IPS-18c (cell line): ENCODE results near the gene FGD5.
"Not testable (repeated sequence)": the region's sequence is repeated elsewhere in the genome, so short reads cannot be mapped to it uniquely, and the experiment has no call there.

Experiments used
- H3K4me3 ChIP-seq: 2 replicates; pipeline ENCODE4 v1.7.0; 2013; ENCODE audit warnings: low read depth, mild to moderate bottlenecking, low read length, moderate library complexity; ENCODE audit not compliant: insufficient read depth
- H3K9me3 ChIP-seq: one replicate; pipeline ENCODE4 v1.6.1; 2013; ENCODE audit warnings: mild to moderate bottlenecking, low read length, moderate library complexity; ENCODE audit not compliant: control insufficient read depth, insufficient read depth

The FGD5 gene

GRCh38 chr3:14900881-14901873 lies 82.4 kb downstream of the FGD5 start:
- no peak overlapping the region for H3K4me3 ChIP-seq
- no peaks in the 10 kb centered on the region for H3K9me3 ChIP-seq

GRCh38 chr3:14902719-14903118 lies 84.0 kb downstream of the FGD5 start:
- H3K9me3 ChIP-seq: no peaks in the 10 kb centered on the region
- no peak overlapping the region for H3K4me3 ChIP-seq

- H3K9me3 ChIP-seq, H3K4me3 ChIP-seq: not testable (repeated sequence)
Observed at GRCh38 chr3:14903501-14903900, 84.7 kb downstream of the FGD5 start.

DNA sequence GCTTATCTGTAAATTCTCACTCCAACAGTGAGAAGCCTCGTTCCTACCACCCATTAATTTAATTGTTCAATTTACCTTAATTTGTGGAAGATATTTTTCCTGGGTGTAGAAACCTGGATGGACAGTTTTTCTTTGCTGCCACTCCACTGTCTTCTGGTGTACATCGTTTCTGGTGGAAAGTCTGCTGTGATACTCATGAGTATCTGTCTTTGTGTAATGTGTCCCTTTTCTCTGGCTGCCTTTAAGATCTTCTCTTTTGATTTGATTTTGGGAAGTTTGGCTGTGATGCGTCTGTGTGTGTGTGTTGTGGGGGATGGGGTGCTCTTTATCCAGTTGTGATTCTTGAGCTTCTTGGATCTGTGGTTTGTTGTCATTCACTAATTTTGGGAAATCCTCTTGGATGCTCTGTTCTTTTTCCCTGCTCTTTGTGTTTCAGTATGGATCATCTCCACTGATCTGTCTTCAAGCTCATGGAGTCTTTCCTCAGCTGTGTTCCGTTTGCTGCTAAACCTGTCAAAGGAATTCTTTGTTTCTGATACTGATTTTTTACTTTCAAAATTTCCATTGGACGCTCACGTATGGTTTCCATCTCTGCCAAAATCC lies 86.4 kb downstream of the FGD5 start:
- Histone ChIP-seq H3K4me3 (no peak overlapping the region), H3K9me3 (no peaks in the 10 kb centered on the region)

GRCh38 chr3:14906355-14906971 lies 87.7 kb downstream of the FGD5 start:
- no peak overlapping the region for H3K4me3 ChIP-seq

GRCh38 chr3:14907043-14907966 lies 88.5 kb downstream of the FGD5 start:
- no peaks in the 10 kb centered on the region for H3K9me3 ChIP-seq

More at GRCh38 chr3:14906355-14906971, 87.7 kb downstream of the FGD5 start:
- no peaks in the 10 kb centered on the region for H3K9me3 ChIP-seq

DNA sequence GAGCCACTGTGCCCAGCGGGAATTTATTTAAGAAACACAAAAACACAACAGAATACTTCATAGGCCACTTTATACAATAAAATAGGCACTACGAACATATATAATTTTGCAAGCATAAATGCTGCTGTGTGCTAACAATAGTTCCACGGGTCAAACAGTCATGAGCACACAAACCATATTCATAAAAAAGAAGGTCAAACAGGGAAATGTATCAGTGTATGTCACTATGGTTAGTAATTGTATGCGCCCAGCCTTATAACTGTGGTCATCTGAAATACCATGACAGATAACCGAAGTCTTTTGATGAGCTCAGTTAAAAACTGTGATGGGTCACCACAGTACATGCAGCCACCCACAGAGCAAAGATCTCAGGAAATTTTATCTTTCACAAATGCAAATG lies 90.5 kb downstream of the FGD5 start:
- no peaks in the 10 kb centered on the region for H3K9me3 ChIP-seq
- H3K4me3 ChIP-seq: no peak overlapping the region

More at GRCh38 chr3:14907043-14907966, 88.5 kb downstream of the FGD5 start:
- H3K4me3 ChIP-seq: no peak overlapping the region

- Histone ChIP-seq H3K4me3 (no peak overlapping the region), H3K9me3 (no peaks in the 10 kb centered on the region)
Observed at GRCh38 chr3:14911651-14912050, 92.9 kb downstream of the FGD5 start.

DNA sequence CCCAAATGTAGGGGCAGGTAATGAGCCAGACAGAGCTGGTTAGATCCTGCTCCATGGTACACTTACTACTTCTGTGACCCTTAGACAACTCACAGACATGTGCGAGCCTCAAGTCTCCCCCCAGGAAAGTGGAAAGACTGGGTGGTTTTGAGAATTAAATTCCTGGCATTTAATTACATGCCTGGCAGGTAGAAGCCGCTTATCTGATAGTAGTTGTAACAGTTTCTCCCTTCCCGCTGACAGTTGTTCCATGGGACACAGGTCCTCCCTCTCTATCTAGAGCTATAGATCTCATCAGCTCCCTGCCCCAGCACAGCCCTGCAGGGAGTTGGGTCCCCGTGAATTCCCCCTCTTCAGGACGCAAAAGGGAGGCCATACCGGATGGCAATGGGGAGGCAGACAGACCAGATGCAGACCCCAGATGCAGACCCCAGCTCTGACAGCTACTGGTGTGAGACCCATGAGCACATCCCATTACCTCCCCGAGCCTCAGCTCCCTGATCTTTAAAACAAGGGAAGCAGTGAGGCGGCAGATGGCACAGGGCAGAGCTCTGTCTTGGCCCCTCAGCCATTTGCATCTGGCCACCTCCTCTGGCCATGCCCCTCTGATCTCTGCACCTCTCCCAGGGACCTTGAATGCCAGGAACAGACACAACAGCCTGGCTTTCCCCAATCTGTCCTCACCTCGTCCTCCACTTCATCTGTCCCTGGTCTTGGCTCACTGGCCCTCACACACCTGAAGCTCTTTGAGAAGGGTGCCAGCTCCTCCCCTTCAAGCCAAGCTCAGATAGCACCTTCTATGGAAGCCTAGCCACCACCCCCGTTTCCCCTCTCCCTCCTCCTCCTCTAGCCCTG lies 94.5 kb downstream of the FGD5 start:
- Histone ChIP-seq H3K4me3 (no peak overlapping the region), H3K9me3 (no peaks in the 10 kb centered on the region)

GRCh38 chr3:14913926-14914778 lies 95.4 kb downstream of the FGD5 start:
- Histone ChIP-seq H3K9me3 (no peaks in the 10 kb centered on the region), H3K4me3 (no peak overlapping the region)

DNA sequence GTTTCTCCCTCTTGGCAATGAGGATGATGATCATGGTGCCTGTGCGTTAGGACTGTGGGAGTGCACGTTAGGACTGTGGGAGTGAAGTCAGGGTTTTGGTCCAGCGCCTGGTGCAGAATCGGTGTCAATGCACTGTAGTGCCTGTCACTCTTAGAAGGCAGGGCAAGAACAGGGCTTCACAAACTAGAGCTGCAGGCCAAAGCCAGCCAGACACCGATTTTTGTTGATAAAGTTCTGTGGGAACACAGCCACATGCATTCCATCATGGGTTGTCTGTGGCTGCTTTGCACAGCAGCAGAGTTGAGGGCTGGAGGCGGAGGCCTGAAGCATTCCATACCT lies 96.0 kb downstream of the FGD5 start:
- H3K4me3 ChIP-seq: no peak overlapping the region
- H3K9me3 ChIP-seq: no peaks in the 10 kb centered on the region

GRCh38 chr3:14915636-14916222 lies 97.0 kb downstream of the FGD5 start:
- Histone ChIP-seq H3K9me3 (no peaks in the 10 kb centered on the region), H3K4me3 (no peak overlapping the region)

DNA sequence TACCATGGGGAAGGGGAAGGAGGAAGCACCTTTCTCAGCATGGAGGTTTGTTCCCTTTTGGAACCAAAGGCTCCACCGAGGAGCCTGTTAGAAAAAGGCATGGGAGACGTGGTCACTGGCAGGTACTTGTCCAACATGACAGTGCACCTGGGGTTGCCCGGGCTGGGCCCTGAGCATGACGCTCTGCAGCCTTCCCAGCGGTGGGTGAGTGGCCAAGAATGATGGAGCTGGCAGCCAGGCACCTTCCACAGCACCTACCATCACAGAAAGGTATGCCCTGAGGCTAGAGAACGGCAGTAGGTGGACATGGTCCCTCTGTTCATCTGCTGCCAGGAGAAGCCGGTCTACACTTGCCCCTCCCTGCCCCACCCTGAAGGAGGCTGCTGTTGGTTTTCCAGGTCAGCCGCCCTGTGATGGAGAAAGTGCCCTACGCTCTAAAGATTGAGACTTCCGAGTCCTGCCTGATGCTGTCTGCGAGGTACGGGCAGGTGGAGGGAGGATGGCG lies 99.6 kb downstream of the FGD5 start:
- Histone ChIP-seq H3K9me3 (no peaks in the 10 kb centered on the region), H3K4me3 (no peak overlapping the region)

DNA sequence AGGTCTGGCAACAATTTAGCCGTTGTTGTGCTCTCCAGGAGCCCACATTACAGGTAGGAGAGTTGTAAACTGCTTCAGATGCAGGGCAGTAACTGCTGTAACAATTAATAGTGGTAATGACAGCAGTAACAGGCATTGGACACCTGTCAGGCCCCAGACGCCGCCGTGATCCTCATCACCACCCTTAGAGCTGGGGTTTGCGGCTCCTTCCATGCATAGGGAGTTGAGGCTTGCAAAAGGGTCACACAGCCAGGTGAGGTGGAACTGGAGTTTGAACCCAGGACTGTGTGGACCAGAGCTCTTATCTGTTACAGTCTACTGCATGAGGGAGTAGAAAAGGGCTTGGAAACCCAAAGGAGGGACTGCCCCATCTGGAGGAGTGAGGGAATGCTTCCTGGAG lies 101.8 kb downstream of the FGD5 start:
- Histone ChIP-seq H3K4me3 (no peak overlapping the region), H3K9me3 (no peaks in the 10 kb centered on the region)

DNA sequence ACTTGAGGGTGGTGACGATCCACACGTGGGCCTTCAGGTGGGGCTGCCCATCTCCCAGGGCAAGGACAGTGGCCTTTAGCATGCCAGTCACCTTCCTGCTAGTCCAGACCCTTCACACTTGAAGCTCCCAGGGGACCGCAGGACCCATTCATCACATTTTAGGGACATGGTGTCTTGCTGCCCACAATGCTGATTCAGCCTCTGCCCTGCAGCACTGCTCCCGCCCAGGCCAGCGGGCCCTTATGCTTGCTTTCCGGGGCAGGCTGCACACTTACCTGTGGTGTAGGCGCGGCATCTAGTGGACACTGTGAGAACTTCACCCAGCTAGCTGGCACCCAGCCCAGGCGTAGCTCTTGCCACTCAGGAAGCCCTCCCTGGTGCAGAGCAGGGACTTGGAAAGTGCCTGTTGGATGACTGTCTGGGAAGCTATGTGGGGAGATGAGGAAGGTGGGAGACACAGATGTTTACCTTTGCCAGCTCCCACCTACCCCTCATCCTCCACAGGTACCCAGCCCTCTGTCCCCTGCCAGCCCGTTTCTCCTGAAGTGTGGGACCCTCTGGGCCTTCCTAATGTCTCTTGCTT lies 102.4 kb downstream of the FGD5 start:
- no peak overlapping the region for H3K4me3 ChIP-seq
- H3K9me3 ChIP-seq: no peaks in the 10 kb centered on the region
